A673 (cell line): ENCODE measurements around the gene MYLK. TPM values are rescaled to one million over a fixed set of nuclear protein-coding genes. Genes with fewer than 3 reads are reported as not detected.

Source experiments
- BruUV-seq: library from RNA; stranded (reverse); fragments of 400-500 nt; replicated peaks from 2 replicates; lab custom pipeline; 2021; lab: Mats Ljungman, UMichigan
- CTCF ChIA-PET: fragments of 300-600 bp; sonication (Branson Sonifier 250); formaldehyde crosslinking; loops from one replicate; lab custom pipeline; 2022; ENCODE audit warnings: antibody characterized with exemption; lab: Charles Lee
- POLR2A ChIA-PET: fragments of 300-600 bp; sonication (Branson Sonifier 250); formaldehyde crosslinking; loops from one replicate; lab custom pipeline; 2022; ENCODE audit warnings: antibody characterized with exemption; ENCODE audit not compliant: low non-redundant PET; lab: Charles Lee
- DNase-seq: peaks from one replicate; pipeline ENCODE4 v3.0.0-alpha.2; 2015; ENCODE audit warnings: low spot score
- H3K27ac ChIP-seq: fragments of 200-600 bp; sonication (generic); 2 replicates; pipeline ENCODE4 v1.5.1; 2016; ENCODE audit warnings: mixed run types, low read depth, mild to moderate bottlenecking, mixed read lengths, antibody characterized with exemption, low read length; ENCODE audit not compliant: poor library complexity, severe bottlenecking
- H3K27me3 ChIP-seq: fragments of 200-600 bp; sonication (generic); replicated peaks from 2 replicates; pipeline ENCODE4 v1.6.1; 2017; ENCODE audit warnings: mixed run types, low read depth, mild to moderate bottlenecking, mixed read lengths, antibody characterized with exemption, low read length; ENCODE audit not compliant: insufficient read depth, poor library complexity
- H3K36me3 ChIP-seq: fragments of 200-600 bp; sonication (generic); 2 replicates; pipeline ENCODE4 v1.6.1; 2016; ENCODE audit warnings: mixed run types, mild to moderate bottlenecking, mixed read lengths, antibody characterized with exemption, low read length; ENCODE audit not compliant: insufficient read depth, poor library complexity, severe bottlenecking
- H3K4me1 ChIP-seq: fragments of 200-600 bp; sonication (generic); 2 replicates; pipeline ENCODE4 v1.6.1; 2017; ENCODE audit warnings: mixed run types, mild to moderate bottlenecking, mixed read lengths, antibody characterized with exemption, low read length; ENCODE audit not compliant: insufficient read depth, poor library complexity, severe bottlenecking
- H3K4me3 ChIP-seq: fragments of 200-600 bp; sonication (generic); 2 replicates; pipeline ENCODE4 v1.5.1; 2016; ENCODE audit warnings: low read depth, mixed run types, mild to moderate bottlenecking, mixed read lengths, low read length; ENCODE audit not compliant: poor library complexity, severe bottlenecking
- H3K9me3 ChIP-seq: fragments of 200-600 bp; sonication (generic); 2 replicates; pipeline ENCODE4 v1.6.1; 2016; ENCODE audit warnings: mixed run types, low read depth, mild to moderate bottlenecking, mixed read lengths, antibody characterized with exemption, low read length; ENCODE audit not compliant: poor library complexity, severe bottlenecking
- CTCF ChIP-seq: fragments of 300-800, 200-600 bp; sonication (generic); conservative IDR thresholded peaks from 2 replicates; pipeline ENCODE4 v1.5.1; 2017; ENCODE audit warnings: low read depth, mild to moderate bottlenecking, antibody characterized with exemption, low read length, moderate library complexity, mixed read lengths
- EZH2 ChIP-seq: fragments of 200-600 bp; sonication (generic); IDR thresholded peaks from 2 replicates; pipeline ENCODE4 v1.6.1; 2017; ENCODE audit warnings: borderline replicate concordance, low read depth, mild to moderate bottlenecking, mixed read lengths, antibody characterized with exemption, low read length; ENCODE audit not compliant: poor library complexity, severe bottlenecking
- intact Hi-C: fragments of 100-400 bp; cut with micrococcal nuclease; formaldehyde crosslinking; loops from one replicate; pipeline ENCODE4 v1.10.0; 2022; ENCODE audit not compliant: unreplicated experiment
- total RNA-seq: library from RNA; stranded (reverse); gene quantifications from 2 replicates; pipeline ENCODE4 v1.2.3, GENCODE V29; 2021

The MYLK gene
- total RNA-seq, 1 experiment from 2014 or later: 3.9 TPM

DNA sequence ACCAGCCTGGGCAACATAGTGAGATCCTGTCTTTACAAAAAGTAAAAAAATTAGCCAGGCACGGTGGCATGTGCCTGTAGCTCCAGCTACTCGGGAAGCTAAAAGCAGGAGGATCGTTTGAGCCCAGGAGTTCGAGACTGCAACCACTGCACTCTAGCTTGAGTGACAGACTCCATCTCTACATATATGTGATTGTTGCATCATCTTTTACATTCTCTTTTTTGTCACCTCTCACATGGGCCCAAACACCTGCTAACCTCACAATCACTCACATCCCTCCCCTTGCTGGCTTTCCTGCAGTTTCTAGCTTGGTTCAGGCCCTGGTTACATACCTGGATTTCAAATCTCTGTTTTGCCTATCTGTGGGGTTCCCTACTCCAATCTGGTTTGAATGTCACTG lies 19.4 kb downstream of the MYLK start:
- no peaks in the 10 kb centered on the region for H3K4me1 ChIP-seq
- TF ChIP-seq CTCF (no peak), EZH2 (no peak)
- H3K27me3 ChIP-seq: no peaks in the 10 kb centered on the region
- intact Hi-C loops: no loop called here
- no peaks in the 10 kb centered on the region for H3K9me3 ChIP-seq
- BruUV-seq: no TSS peak
- H3K36me3 ChIP-seq: no peaks in the 10 kb centered on the region
- CTCF ChIA-PET: no interaction called here
- no peak overlapping the region for H3K27ac ChIP-seq
- POLR2A ChIA-PET: no interaction called here
- no peak for DNase-seq
- H3K4me3 ChIP-seq: no peak overlapping the region

- POLR2A ChIA-PET: no interaction called here
- no peaks in the 10 kb centered on the region for H3K36me3 ChIP-seq
These were observed 22.0 kb downstream of the MYLK start for GRCh38 chr3:123862152-123862551.

DNA sequence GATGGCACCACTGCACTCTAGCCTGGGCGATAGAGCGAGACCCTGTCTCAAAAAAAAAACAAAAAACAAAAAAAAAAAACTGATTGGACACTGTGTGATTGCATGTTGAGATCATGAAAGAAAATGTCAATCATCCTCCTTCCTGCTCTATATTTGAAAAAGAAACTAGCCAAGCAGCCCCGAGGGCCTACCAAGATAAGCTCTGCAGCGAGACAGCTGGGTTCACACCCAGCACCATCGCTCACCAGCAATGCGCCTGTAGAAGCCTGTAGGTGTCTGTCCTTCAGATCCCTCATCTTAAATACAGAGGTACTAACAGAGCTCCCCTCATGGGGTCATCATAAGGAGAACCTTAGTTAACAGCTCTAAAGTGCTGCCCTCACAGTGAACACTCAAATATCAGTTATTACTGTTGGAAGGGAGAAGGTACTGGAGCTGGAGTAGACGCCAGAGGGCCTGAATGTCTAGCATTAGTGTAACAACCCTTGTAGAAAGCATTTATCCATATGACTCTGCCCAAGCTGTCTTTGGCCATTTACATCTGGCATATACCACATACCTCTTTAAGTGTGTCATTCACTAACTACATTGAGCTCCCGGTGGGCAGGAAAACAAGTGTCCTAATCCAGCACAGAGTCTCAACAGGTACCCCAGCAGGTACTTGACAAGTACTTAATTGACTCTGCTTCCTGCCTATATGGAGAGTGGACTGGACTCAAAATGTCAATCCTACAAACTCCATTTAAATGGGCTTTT lies 22.9 kb downstream of the MYLK start:
- no peak overlapping the region for H3K27ac ChIP-seq
- H3K27me3 ChIP-seq: no peaks in the 10 kb centered on the region
- no peak for DNase-seq
- BruUV-seq: no TSS peak
- no peaks in the 10 kb centered on the region for H3K4me1 ChIP-seq
- TF ChIP-seq CTCF (no peak), EZH2 (no peak)
- CTCF ChIA-PET: no interaction called here
- no peak overlapping the region for H3K4me3 ChIP-seq
- no peaks in the 10 kb centered on the region for H3K36me3 ChIP-seq
- H3K9me3 ChIP-seq: no peaks in the 10 kb centered on the region
- intact Hi-C loops: no loop called here
- POLR2A ChIA-PET: no interaction called here

More at GRCh38 chr3:123862152-123862551, 22.0 kb downstream of the MYLK start:
- no peak for DNase-seq
- Histone ChIP-seq H3K9me3 (no peaks in the 10 kb centered on the region), H3K27ac (no peak overlapping the region), H3K27me3 (no peaks in the 10 kb centered on the region), H3K4me3 (no peak overlapping the region), H3K4me1 (no peaks in the 10 kb centered on the region)
- TF ChIP-seq CTCF (no peak), EZH2 (no peak)
- intact Hi-C loops: no loop called here
- BruUV-seq: no TSS peak
- CTCF ChIA-PET: no interaction called here
